ENCODE measurements around the gene NOP14.

DNA sequence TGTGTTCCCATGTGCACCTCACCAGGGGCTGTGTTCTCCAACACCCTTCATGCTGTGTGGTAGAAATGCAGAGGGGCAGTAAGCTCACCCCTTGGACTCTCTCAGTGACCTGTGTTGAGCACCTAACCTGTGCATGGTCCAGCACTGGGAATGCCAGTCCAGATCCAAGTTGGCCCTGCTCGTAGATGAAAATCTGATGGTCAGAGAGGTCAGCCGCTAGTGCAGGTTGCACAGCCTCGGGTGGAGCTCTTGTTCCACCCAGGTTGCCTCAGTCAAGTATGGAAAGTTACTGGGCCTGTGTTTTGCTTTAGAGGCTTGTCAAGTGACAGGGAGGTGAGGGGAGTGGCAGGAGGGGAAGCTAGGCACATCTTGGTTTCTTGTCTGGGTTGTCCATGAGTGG is 51.3 kb downstream of the NOP14 start:
- TF ChIP-seq PAX5 (IDR thresholded peaks at IDR 0.05; ENCODE audit: insufficient read depth, low read length, severe bottlenecking) (no peak), POLR2AphosphoS5 (IDR thresholded peaks at IDR 0.05; ENCODE audit: low read depth, low read length) (no peak)

Data from GM12891 (cell line).